Activated CD8-positive, alpha-beta memory T cell treated with anti-CD3 and anti-CD28 coated beads, Interleukin-2, amount 10 ng/mL, durations not matched to agents 7 days and 5 days (primary cell): ENCODE data around the gene ALAS1. TPM values are rescaled to one million over a fixed set of nuclear protein-coding genes. Genes with fewer than 3 reads are reported as not detected.
A peak's percentile ranks its signal among the peaks of the same experiment; 100 is the strongest.

ENCODE experiments used
- ATAC-seq: fragments of 150-1000 bp; cut with Tn5 transposase; one replicate; pipeline ENCODE4 v1.10.0; 2021; ENCODE audit warnings: moderate library complexity
- CTCF ChIA-PET: fragments of 350-600 bp; sonication (Branson Sonifier 250); formaldehyde crosslinking; loops from one replicate; lab custom pipeline; 2021; ENCODE audit warnings: antibody characterized with exemption; lab: Charles Lee
- DNase-seq: peaks from one replicate; pipeline ENCODE4 v3.0.0-alpha.2; 2020
- H3K27ac Mint-ChIP-seq: one replicate; pipeline ENCODE4 v1.8.0; 2021; ENCODE audit warnings: mild to moderate bottlenecking, mixed read lengths
- H3K27me3 Mint-ChIP-seq: one replicate; pipeline ENCODE4 v1.8.0; 2021; ENCODE audit warnings: mixed read lengths
- H3K36me3 Mint-ChIP-seq: one replicate; pipeline ENCODE4 v1.8.0; 2021; ENCODE audit warnings: mild to moderate bottlenecking, mixed read lengths
- H3K4me1 Mint-ChIP-seq: one replicate; pipeline ENCODE4 v1.8.0; 2021; ENCODE audit warnings: mixed read lengths
- H3K4me3 Mint-ChIP-seq: one replicate; pipeline ENCODE4 v1.8.0; 2021; ENCODE audit warnings: mild to moderate bottlenecking, moderate library complexity, mixed read lengths
- H3K9me3 Mint-ChIP-seq: one replicate; pipeline ENCODE4 v1.8.0; 2022; ENCODE audit warnings: low read depth, mixed read lengths
- total RNA-seq, 2 experiments: library from RNA; stranded (reverse); gene quantifications; one replicate each; pipeline ENCODE4 v1.2.3, GENCODE V29; 2021

The ALAS1 gene
- total RNA-seq, 2 experiments from 2014 or later, result 61.3 to 84.2 TPM

GRCh38 chr3:52230889-52231499 is 33.0 kb downstream of the ALAS1 start:
- DNase-seq (no peak), ATAC-seq (no peak)
- H3K27ac Mint-ChIP-seq, result peak overlapping the region; percentile 57
- no peaks in the 10 kb centered on the region for H3K27me3 Mint-ChIP-seq
- H3K4me1 Mint-ChIP-seq, result peaks cover 43% of the 10 kb centered on the region
- no peak overlapping the region for H3K4me3 Mint-ChIP-seq
- peaks cover 30% of the 10 kb centered on the region for H3K36me3 Mint-ChIP-seq
- H3K9me3 Mint-ChIP-seq, result no peaks in the 10 kb centered on the region
- CTCF ChIA-PET, result interaction anchor here (0.6 to 6.5 kb wide), 25 partner anchors 9 to 245 kb away, joined by 3 to 112 read pairs (median 7); partner anchors contain the start of genes GLYCTK, PPM1M and WDR82

DNA sequence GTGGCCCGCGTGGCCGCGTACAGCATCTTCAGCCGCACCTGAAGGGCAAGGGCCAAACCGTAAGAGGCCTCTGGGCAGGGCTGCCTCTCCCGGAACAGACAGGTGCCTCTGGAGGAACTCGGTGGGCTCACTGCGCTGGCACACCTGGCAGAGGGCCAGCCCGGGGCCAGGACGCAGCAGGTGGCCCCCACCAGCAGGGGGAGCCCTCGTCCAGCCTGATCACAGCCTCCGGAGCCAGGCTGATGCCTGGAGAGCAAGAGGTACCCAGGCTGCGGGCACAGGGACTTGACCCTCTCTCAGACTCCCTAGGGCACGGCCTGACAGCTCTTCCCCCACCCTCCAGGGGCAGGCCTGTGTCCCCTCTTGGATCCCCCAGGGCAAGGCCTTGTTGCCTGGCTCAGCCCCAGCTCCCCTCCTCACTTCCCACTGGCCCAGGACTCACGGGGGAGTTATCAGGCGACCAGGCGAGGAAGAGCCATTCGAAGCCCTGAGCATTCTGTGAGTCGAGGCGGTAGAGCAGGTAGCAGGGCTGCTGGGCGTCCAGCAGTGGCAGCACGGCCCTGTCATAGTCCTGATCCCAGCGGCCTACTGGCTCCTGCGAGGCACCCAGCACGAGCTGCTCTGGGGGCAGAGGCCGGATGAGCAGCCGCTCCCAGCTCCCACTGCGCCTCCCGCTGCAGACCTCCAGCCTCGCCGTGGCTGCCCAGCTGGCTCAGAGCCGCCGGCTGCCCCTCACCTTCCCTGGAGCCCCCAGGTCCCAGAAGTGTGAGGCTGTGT is 33.7 kb downstream of the ALAS1 start:
- CTCF ChIA-PET, result interaction anchor here (0.6 to 6.5 kb wide), 28 partner anchors 9 to 244 kb away, joined by 3 to 112 read pairs (median 4); partner anchors contain the start of genes GLYCTK, PPM1M and WDR82
- no peak overlapping the region for H3K4me3 Mint-ChIP-seq
- H3K27me3 Mint-ChIP-seq, result no peaks in the 10 kb centered on the region
- DNase-seq, result peak; percentile 89
- no peaks in the 10 kb centered on the region for H3K9me3 Mint-ChIP-seq
- peaks cover 42% of the 10 kb centered on the region for H3K4me1 Mint-ChIP-seq
- peak; percentile 87 for ATAC-seq
- peaks cover 30% of the 10 kb centered on the region for H3K36me3 Mint-ChIP-seq
- H3K27ac Mint-ChIP-seq, result peak overlapping the region; percentile 57

DNA sequence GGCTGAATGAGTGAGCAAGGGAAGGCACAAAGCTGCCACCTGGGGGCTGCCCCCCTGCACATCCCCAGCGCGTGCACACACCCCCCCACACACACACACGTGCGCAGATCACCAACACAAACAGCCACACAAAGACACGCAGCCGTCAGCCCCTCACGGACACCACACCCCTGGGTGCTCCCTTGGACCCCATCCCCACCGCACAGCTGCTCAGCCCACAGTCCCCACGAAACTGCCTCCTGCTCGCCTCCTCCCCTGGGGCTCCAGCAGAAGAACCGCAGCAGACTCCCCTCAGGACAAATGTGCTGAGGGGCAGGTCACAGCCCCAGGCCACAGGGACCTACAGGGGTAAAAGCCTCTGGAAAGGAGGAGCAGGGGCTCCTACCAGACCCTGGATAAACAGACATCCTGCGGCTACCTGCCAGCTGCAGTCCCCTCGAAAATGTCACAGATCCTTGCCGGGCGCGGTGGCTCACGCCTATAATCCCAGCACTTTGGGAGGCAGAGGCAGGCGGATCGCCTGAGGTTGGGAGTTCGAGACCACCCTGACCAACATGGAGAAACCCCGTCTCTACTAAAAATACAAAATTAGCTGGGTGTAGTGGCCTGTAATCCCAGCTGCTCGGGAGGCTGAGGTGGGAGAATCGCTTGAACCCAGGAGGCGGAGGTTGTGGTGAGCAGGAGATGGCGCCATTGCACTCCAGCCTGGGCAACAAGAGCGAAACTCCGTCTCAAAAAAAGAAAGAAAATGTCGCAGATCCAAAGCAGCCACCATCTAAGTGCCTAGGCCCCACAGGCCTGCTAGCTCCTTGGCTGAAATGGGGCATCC is 34.5 kb downstream of the ALAS1 start:
- Mint-ChIP-seq H3K9me3 (no peaks in the 10 kb centered on the region), H3K27me3 (no peaks in the 10 kb centered on the region), H3K36me3 (peaks cover 30% of the 10 kb centered on the region), H3K27ac (peak overlapping the region; percentile 36), H3K4me3 (no peak overlapping the region), H3K4me1 (peaks cover 47% of the 10 kb centered on the region)
- CTCF ChIA-PET, result interaction anchor here (0.8 to 6.5 kb wide), 18 partner anchors 8 to 231 kb away, joined by 3 to 112 read pairs (median 10); partner anchors contain the start of genes GLYCTK, PPM1M and WDR82
- DNase-seq (no peak), ATAC-seq (no peak)

DNA sequence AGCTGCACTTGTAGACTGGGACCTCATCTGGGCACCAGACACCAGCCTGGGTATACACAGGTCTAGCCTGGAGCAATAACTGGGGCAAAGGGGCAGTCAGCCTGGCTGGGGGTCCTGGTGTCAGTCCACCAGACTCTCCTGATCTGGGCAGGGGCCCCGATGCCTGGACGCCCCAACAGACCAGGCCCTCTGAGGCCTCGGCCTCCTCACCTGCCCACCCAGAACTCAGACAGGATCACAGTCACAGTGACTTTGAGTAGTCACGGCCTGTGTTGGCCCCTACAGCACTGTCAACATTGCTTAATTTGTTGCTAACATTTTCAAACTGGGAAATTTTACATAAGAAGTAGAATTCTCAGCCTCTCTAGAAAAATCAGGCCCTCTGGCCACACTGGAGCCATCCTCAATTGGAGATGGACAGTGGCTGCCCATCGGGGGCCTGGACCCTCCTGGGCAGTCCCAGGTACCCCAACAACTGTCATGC is 35.2 kb downstream of the ALAS1 start:
- ATAC-seq (no peak), DNase-seq (no peak)
- Mint-ChIP-seq H3K4me1 (peaks cover 52% of the 10 kb centered on the region), H3K27ac (peak overlapping the region; percentile 36), H3K4me3 (no peak overlapping the region), H3K9me3 (no peaks in the 10 kb centered on the region), H3K27me3 (no peaks in the 10 kb centered on the region), H3K36me3 (peaks cover 31% of the 10 kb centered on the region)
- CTCF ChIA-PET, result interaction anchor here (1.1 to 13.8 kb wide), 10 partner anchors 13 to 110 kb away, joined by 3 to 176 read pairs (median 40); partner anchors contain the start of genes GLYCTK, PPM1M and WDR82

DNA sequence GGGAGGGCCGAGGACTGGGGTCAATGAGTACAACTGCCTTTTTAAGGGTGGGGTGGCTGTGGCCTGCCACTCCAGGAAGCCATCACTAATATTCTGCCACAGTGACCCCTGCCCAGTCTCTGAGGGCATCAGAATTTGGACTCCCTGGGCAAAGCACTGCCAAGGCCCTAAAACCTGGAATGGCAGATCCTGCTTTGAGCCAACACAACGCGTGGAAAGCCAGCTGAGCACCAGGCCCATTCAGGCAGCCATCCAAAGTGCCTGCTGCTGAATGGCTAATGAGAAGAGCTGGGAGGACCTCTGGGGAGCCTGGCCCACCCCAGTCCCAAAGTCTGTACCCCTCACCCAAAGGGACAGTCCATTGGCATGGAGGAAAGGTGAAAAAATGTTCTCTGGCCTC is 36.0 kb downstream of the ALAS1 start:
- H3K9me3 Mint-ChIP-seq, result no peaks in the 10 kb centered on the region
- peaks cover 55% of the 10 kb centered on the region for H3K4me1 Mint-ChIP-seq
- H3K4me3 Mint-ChIP-seq, result no peak overlapping the region
- CTCF ChIA-PET, result interaction anchor here (1.1 to 13.8 kb wide), 5 partner anchors 12 to 105 kb away, joined by 3 to 176 read pairs (median 80); partner anchors contain the start of genes PPM1M, TLR9 and WDR82
- H3K36me3 Mint-ChIP-seq, result peaks cover 35% of the 10 kb centered on the region
- ATAC-seq, result no peak
- H3K27me3 Mint-ChIP-seq, result no peaks in the 10 kb centered on the region
- DNase-seq, result no peak
- H3K27ac Mint-ChIP-seq, result peak overlapping the region; percentile 57

GRCh38 chr3:52234516-52235447 is 36.8 kb downstream of the ALAS1 start:
- CTCF ChIA-PET, result interaction anchor here (0.8 to 13.8 kb wide), 9 partner anchors 13 to 252 kb away, joined by 3 to 176 read pairs (median 3); partner anchors contain the start of genes ACY1, PPM1M, TLR9 and WDR82
- Mint-ChIP-seq H3K36me3 (peaks cover 33% of the 10 kb centered on the region), H3K9me3 (no peaks in the 10 kb centered on the region), H3K27me3 (no peaks in the 10 kb centered on the region), H3K27ac (peak overlapping the region; percentile 57), H3K4me1 (peaks cover 57% of the 10 kb centered on the region), H3K4me3 (no peak overlapping the region)
- no peak for DNase-seq
- ATAC-seq, result no peak

DNA sequence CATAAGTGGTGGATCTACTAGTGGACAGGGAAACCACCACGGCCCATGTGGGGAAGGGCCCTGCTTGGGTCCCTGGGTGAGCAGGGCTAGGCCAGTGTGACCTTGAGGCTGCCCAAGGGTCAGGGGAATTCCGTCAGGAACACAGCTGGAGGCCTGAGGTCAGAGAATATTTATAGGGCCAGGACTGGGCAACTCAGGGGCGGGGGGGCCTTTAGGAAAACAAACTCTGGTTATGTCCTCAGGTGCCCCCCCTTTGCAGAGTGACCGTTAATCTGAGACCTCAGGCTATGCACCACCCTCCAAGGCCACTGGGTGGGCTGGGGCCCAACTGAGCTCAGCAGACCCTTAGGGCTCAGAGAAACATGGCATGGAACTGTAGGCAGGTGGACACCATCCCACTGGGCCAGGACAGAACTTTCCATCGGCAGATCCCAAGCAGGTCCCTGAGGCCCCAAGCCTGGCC is 38.5 kb downstream of the ALAS1 start:
- H3K4me1 Mint-ChIP-seq, result peaks cover 69% of the 10 kb centered on the region
- DNase-seq, result no peak
- ATAC-seq, result no peak
- H3K27me3 Mint-ChIP-seq, result no peaks in the 10 kb centered on the region
- no peak overlapping the region for H3K27ac Mint-ChIP-seq
- CTCF ChIA-PET, result interaction anchor here (0.6 to 13.8 kb wide), 8 partner anchors 11 to 235 kb away, joined by 3 to 176 read pairs (median 23); partner anchors contain the start of genes PPM1M, TLR9 and WDR82
- no peak overlapping the region for H3K4me3 Mint-ChIP-seq
- no peaks in the 10 kb centered on the region for H3K9me3 Mint-ChIP-seq
- H3K36me3 Mint-ChIP-seq, result peaks cover 28% of the 10 kb centered on the region

GRCh38 chr3:52237006-52237656 is 39.2 kb downstream of the ALAS1 start:
- peaks cover 71% of the 10 kb centered on the region for H3K4me1 Mint-ChIP-seq
- peak overlapping the region; percentile 48 for H3K4me3 Mint-ChIP-seq
- H3K27ac Mint-ChIP-seq, result peak overlapping the region; percentile 61
- H3K27me3 Mint-ChIP-seq, result no peaks in the 10 kb centered on the region
- no peak for ATAC-seq
- H3K9me3 Mint-ChIP-seq, result no peaks in the 10 kb centered on the region
- no peak for DNase-seq
- peaks cover 27% of the 10 kb centered on the region for H3K36me3 Mint-ChIP-seq
- CTCF ChIA-PET, result interaction anchor here (0.6 to 13.8 kb wide), 10 partner anchors 9 to 235 kb away, joined by 3 to 176 read pairs (median 3); partner anchors contain the start of genes TLR9 and WDR82

GRCh38 chr3:52237657-52238172 is 39.8 kb downstream of the ALAS1 start:
- CTCF ChIA-PET, result interaction anchor here (0.7 to 13.8 kb wide), 7 partner anchors 10 to 102 kb away, joined by 3 to 176 read pairs (median 11); partner anchors contain the start of genes TLR9 and WDR82
- DNase-seq, result no peak
- Mint-ChIP-seq H3K4me3 (peak overlapping the region; percentile 96), H3K9me3 (no peaks in the 10 kb centered on the region), H3K36me3 (peaks cover 30% of the 10 kb centered on the region), H3K27me3 (no peaks in the 10 kb centered on the region), H3K4me1 (peaks cover 69% of the 10 kb centered on the region), H3K27ac (peak overlapping the region; percentile 84)
- ATAC-seq, result no peak

- Mint-ChIP-seq H3K36me3 (peaks cover 30% of the 10 kb centered on the region), H3K27me3 (no peaks in the 10 kb centered on the region), H3K9me3 (no peaks in the 10 kb centered on the region), H3K27ac (peak overlapping the region; percentile 84), H3K4me1 (peaks cover 65% of the 10 kb centered on the region), H3K4me3 (peak overlapping the region; percentile 96)
- CTCF ChIA-PET, result interaction anchor here (0.7 to 13.8 kb wide), 13 partner anchors 9 to 187 kb away, joined by 3 to 176 read pairs (median 3); partner anchors contain the start of genes GLYCTK, TLR9 and WDR82
- no peak for ATAC-seq
- no peak for DNase-seq
Measured at GRCh38 chr3:52238193-52238760, 40.3 kb downstream of the ALAS1 start.
